ENCODE results near the gene TECRL.

The TECRL gene

GRCh38 chr4:64326507-64326906, 82.7 kb downstream of the TECRL start:
- no peak for DNase-seq

- no peak for DNase-seq
These were observed 103.0 kb downstream of the TECRL start for GRCh38 chr4:64306255-64306565.

- DNase-seq, result no peak
These were observed 103.5 kb downstream of the TECRL start for GRCh38 chr4:64305565-64306254.

- no peak for DNase-seq
These were observed 136.8 kb downstream of the TECRL start for GRCh38 chr4:64272432-64272831.

- no peak for DNase-seq
These were observed 137.6 kb downstream of the TECRL start for GRCh38 chr4:64271601-64272081.

GRCh38 chr4:64266669-64267068, 142.6 kb downstream of the TECRL start:
- no peak for DNase-seq

- no peak for DNase-seq
These were observed 143.0 kb downstream of the TECRL start for GRCh38 chr4:64266263-64266662.

GRCh38 chr4:64251781-64252180, 157.5 kb downstream of the TECRL start:
- DNase-seq, result no peak

- DNase-seq, result no peak
These were observed 158.8 kb downstream of the TECRL start for GRCh38 chr4:64250488-64250887.

- no peak for DNase-seq
These were observed 159.2 kb downstream of the TECRL start for GRCh38 chr4:64250061-64250460.

GRCh38 chr4:64248186-64248585, 161.1 kb downstream of the TECRL start:
- DNase-seq, result no peak

- DNase-seq, result no peak
These were observed 178.4 kb downstream of the TECRL start for GRCh38 chr4:64230709-64231310.

Data from DMS153 (cell line).